HL-60 (cell line): ENCODE results near the gene IRAK2.

ENCODE experiments used
- GABPA ChIP-seq: IDR thresholded peaks from 2 replicates; pipeline ENCODE4 v1.6.1; 2012; ENCODE audit warnings: low read depth
- TF ChIP-seq, protein P1 (sequence below): IDR thresholded peaks from one replicate; pipeline ENCODE4 v1.5.1; 2011; ENCODE audit warnings: low read length, control low read depth, inconsistent platforms; ENCODE audit not compliant: insufficient read depth
- TF ChIP-seq, protein P2 (sequence below): IDR thresholded peaks from 2 replicates; pipeline ENCODE4 v1.6.1; 2012; ENCODE audit warnings: low read depth; ENCODE audit not compliant: insufficient replicate concordance

DNA sequence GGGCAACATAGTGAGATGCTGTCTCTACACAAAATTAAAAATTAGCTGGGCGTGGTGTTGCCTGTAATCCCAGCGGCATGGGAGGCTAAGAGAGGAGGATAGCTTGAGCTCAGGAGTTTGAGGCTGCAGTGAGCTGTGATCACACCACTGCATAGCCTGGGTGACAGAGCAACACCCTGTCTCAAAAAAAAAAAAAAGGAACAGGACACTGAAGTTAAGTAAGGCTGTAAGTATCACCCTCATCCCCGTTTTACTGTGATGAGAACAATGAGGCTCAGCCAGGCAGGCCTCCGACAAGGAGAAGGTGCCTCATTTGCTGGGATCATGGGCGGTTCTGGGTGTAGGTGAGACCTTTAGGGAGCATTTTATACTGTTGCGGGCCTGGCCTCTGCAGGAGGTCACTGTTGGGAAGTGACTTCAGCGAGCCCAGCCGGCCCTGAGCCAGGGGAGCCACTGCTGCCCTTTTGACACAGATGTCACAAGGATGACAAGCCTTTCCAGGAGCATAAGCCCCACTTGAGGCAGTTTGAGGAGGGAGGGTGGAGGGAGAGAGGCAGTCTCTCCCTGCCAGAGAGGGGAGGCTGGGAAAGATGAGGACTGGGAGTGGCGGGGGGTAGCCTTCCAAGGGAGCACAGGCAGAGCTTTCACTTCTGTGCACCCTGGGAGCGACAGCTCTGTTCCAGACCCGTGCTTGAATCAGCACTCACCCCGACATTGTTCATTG lies 30.8 kb downstream of the IRAK2 start:
- TF ChIP-seq, protein P1, sequence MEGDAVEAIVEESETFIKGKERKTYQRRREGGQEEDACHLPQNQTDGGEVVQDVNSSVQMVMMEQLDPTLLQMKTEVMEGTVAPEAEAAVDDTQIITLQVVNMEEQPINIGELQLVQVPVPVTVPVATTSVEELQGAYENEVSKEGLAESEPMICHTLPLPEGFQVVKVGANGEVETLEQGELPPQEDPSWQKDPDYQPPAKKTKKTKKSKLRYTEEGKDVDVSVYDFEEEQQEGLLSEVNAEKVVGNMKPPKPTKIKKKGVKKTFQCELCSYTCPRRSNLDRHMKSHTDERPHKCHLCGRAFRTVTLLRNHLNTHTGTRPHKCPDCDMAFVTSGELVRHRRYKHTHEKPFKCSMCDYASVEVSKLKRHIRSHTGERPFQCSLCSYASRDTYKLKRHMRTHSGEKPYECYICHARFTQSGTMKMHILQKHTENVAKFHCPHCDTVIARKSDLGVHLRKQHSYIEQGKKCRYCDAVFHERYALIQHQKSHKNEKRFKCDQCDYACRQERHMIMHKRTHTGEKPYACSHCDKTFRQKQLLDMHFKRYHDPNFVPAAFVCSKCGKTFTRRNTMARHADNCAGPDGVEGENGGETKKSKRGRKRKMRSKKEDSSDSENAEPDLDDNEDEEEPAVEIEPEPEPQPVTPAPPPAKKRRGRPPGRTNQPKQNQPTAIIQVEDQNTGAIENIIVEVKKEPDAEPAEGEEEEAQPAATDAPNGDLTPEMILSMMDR, result no peak
- TF ChIP-seq, protein P2, sequence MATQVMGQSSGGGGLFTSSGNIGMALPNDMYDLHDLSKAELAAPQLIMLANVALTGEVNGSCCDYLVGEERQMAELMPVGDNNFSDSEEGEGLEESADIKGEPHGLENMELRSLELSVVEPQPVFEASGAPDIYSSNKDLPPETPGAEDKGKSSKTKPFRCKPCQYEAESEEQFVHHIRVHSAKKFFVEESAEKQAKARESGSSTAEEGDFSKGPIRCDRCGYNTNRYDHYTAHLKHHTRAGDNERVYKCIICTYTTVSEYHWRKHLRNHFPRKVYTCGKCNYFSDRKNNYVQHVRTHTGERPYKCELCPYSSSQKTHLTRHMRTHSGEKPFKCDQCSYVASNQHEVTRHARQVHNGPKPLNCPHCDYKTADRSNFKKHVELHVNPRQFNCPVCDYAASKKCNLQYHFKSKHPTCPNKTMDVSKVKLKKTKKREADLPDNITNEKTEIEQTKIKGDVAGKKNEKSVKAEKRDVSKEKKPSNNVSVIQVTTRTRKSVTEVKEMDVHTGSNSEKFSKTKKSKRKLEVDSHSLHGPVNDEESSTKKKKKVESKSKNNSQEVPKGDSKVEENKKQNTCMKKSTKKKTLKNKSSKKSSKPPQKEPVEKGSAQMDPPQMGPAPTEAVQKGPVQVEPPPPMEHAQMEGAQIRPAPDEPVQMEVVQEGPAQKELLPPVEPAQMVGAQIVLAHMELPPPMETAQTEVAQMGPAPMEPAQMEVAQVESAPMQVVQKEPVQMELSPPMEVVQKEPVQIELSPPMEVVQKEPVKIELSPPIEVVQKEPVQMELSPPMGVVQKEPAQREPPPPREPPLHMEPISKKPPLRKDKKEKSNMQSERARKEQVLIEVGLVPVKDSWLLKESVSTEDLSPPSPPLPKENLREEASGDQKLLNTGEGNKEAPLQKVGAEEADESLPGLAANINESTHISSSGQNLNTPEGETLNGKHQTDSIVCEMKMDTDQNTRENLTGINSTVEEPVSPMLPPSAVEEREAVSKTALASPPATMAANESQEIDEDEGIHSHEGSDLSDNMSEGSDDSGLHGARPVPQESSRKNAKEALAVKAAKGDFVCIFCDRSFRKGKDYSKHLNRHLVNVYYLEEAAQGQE, result no peak
- TF ChIP-seq GABPA, result no peak
